Colon (tissue), 2 donors: Measurements from ENCODE around the gene TLR3.
"Not testable (repeated sequence)": the region's sequence is repeated elsewhere in the genome, so short reads cannot be mapped to it uniquely, and the experiment has no call there.

Experiments
- FAIRE-seq: peaks from 2 replicates; lab custom pipeline; 2012; peaks lifted over from hg19 to GRCh38; lab: Jason Lieb, UNC
- donor health status: control.
- donor health status: control.

TLR3 gene

GRCh38 chr4:186050135-186050534, 18.8 kb upstream of the TLR3 start:
- not testable (repeated sequence) for FAIRE-seq

GRCh38 chr4:186051096-186051495, 17.9 kb upstream of the TLR3 start:
- FAIRE-seq, result no peak

GRCh38 chr4:186058253-186058979, 10.5 kb upstream of the TLR3 start:
- FAIRE-seq, result no peak

- FAIRE-seq, result no peak
These were observed 10.0 kb upstream of the TLR3 start for GRCh38 chr4:186058980-186059316.

- no peak for FAIRE-seq
These were observed 7.0 kb upstream of the TLR3 start for GRCh38 chr4:186061921-186062320.

GRCh38 chr4:186067757-186068385, 1.1 kb upstream of the TLR3 start:
- no peak for FAIRE-seq

DNA sequence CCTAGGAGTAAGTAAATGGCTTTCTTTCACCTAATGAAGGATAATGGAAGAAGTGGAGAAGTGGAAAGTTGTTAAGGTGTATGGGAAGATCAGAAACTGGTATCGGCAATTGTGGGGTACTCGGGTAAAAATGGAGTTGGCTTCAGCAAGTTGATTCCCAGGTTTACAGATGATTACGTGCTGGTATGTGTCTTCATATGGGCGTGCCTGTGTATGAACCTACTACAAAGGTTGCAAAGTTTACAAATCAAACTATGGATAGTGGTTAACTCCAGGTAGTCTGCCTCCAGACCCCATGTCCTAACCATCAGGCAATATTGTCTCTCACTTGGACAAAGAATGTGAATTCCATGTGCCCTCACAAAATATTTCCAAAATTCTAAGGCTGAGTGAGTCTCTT, 773 bp downstream of the TLR3 start:
- FAIRE-seq, result no peak

- FAIRE-seq, result no peak
These were observed 3.6 kb downstream of the TLR3 start for GRCh38 chr4:186072516-186072915.

DNA sequence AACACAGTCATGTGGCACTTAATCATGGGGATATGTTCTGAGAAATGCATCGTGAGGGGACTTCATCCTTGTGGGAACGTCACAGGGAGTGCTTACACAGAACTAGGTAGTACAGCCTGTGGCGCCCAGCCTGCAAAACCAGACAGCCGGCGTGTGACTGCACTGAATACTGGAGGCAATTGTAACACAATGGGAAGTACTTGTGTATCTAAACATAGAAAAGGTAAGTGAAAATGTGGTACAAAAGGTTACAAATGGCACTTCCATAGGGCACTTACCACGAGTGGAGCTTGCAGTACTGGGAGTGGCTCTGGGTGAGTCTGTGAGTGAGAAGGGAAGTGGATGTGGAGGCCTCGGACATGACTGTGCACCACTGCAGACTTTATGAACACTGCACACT, 5.2 kb downstream of the TLR3 start:
- FAIRE-seq, result no peak

DNA sequence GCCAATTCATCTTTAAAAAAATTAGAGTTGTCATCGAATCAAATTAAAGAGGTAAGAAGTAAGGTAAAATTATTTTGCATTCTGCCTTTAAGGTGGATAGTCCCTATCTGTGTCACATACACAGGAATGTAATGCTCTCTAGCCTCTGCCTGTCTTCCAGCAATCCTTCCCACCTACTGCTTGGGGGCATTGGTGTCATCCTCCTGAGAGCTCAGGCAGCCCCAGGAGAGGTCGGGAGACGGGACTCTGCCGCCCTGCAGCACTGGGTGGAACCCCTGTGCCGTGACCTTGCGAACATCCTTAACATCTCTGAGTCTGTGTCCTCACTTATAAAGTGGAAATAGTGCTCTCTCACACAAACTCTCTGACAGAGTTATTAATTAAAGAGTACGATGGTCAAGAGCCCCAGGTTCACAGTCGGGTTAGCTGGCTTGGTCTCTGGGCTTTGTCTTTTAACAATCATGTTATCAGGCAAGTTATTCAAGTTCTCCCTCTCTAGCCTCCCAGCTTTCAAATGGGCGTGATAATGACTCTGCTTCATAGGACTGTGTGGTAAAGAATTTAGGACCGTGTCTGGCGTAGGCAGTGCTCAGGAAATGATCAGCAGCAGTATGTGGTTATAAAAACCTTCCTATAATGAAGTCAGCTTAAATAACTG, 10.2 kb downstream of the TLR3 start:
- no peak for FAIRE-seq

DNA sequence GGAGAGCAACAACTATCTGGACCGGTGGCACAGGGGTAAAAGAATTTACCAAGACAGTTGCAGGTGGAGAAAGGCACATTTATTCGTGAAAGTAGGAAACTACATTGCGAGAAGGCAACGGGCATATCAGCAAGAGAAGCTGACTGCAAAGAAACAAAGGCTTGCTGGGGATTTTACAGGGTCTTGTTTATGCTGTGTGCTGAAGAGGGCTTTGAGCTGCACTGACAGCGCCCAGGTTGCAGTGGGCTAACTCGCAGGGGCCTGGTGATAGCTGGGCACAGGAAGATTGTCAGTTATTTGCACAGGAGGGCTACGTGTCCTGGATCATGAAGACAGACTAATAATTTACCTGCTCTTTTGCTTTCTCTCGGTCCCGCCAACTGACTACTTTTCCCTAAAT, 10.7 kb downstream of the TLR3 start:
- no peak for FAIRE-seq

DNA sequence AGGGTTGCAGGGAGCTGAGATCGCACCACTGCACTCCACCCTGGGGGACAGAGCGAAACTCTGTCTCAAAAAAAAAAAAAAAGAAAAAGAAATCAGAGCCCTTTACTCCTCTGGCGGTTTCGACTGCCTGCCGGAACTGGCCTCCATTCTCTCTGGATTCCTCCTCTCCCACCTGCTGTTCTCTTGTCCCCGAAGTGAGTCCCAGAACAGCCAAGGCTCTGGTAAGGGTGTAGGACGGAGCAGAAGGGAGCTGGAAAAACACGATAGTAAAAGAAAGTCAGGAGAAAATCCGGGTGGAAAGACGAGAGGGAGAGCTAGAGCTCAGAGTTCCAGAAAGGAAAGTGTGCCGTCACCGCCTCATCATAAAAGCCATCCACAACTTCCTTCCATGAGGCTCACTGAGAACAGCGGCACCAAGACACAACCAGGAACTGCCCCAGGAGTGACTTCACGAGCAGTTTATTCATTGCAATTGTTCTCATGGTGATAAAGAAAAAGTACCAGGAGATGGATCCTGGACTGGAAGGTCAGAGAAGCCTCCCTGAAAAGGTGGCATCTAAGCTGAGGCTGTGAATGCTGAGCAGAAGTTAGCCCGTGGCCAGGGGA, 12.3 kb downstream of the TLR3 start:
- FAIRE-seq, result no peak

- FAIRE-seq, result no peak
These were observed 13.3 kb downstream of the TLR3 start for GRCh38 chr4:186082221-186082620.

DNA sequence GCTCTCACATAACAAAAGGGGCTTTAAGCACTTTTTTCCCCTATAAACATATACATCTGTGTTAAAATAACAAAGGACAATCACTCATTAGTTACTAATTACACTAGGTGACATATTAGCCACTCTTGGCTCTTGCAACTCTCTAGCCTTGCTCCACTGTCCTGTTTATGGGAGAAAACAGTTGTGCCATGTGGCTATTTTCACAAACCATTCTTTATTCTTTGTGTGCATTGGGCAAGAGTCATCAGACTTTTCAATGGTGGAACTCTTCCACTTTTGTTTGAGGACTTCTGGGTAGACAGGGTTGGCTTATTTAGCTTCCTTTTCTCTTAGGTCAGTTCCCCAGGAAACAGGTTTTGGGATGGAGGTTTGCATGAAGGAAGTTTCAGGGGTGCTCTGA, 19.6 kb downstream of the TLR3 start:
- FAIRE-seq, result no peak

DNA sequence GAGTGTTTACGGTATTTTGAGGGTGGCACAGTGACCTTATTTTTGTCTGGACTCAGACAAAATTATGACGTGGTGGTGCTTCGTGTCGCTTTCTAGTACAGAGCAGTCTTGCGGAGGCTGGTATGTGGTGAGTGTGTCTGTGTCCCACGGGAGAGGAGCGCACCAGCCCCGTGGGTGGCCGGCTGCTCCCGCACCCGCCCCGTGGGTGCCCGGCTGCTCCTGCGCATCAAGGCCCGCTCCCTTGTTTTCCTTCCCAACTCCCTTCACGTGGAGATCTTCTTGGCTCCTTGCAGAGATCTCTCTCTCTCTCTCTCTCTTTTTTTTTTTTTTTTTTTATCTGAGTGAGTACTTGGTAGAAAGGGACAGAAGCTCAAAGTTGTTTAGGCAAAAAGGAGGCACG, 23.3 kb downstream of the TLR3 start:
- FAIRE-seq, result no peak

GRCh38 chr4:186095406-186095805, 26.4 kb downstream of the TLR3 start:
- FAIRE-seq, result no peak

GRCh38 chr4:186096681-186097165, 27.8 kb downstream of the TLR3 start:
- FAIRE-seq, result no peak

- FAIRE-seq, result no peak
These were observed 28.4 kb downstream of the TLR3 start for GRCh38 chr4:186097386-186097785.

DNA sequence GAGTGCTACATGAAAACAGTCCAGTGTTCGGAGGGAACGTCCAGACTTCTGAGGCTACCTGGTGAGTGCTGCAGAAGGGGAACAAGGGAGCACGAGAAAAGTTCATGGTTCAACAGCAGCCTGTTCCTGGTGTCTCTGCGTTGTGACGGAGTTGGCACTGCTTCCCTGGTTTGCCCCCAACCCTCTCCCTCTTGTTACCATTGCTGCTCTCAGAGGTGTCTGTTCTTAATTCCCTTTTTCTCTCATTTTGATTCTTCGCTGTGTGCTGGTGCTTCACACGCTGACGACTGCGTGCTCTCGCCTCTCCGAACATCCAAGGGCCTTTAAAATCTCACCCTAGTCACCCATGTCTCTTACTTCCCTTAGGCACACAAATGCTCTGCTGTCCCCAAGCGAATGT, 34.0 kb downstream of the TLR3 start:
- no peak for FAIRE-seq

DNA sequence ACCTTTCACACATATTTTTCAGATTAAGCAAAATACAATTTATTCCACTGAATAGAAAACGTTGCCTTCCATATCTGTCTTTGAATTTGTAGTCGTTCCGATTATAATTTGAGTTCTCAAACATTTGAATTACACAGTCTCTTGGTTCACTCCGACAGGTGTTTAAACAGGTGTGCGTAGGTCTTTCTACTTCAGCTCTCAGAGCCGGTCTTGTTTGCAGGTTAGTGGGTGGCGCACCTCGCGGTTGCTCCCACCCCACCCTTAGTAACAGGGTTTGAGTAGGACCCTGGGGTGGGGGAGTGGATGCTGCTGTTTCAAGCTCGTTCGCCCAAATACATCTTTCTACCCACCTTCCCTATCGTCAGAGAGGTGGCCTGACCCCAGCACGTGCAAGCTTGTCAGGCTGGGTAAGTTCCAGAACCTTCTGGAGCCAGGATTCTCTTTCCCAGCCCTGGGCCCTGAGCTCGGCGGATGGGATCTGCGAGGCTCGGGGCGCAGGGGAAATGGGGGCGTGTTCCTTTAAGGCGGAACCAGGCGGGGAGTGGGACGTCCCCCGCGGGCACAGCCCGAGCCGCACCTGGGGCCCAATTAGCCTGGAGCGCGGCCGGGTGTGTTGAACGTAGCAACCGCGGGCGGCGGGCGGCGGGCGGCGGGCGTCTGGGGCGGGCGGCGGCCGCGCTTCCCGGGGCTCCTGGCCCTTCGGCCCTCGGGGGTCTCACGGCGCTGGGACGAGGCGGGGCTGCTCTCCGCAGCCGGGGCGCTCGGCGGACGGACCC, 35.3 kb downstream of the TLR3 start, which contains the start of gene FAM149A:
Gene FAM149A, plus strand, starts transcription at position 591 of the 776 bp plus-strand sequence.
- FAIRE-seq, result no peak

GRCh38 chr4:186104890-186105646, 36.1 kb downstream of the TLR3 start:
- no peak for FAIRE-seq
